KG1 (cell line): Measurements from ENCODE around the gene MAP3K4.

Source experiments
- DNase-seq: peaks from one replicate; lab custom pipeline; 2025; lab: John Stamatoyannopoulos, UW

Gene MAP3K4

GRCh38 chr6:160991406-160992060 is at the start of gene MAP3K4:
MAP3K4 (plus strand) TSS chr6:160991769; CDS start chr6:160991932, 163 bp downstream.
- DNase-seq, result peak; percentile 52

GRCh38 chr6:160943997-160944396 is 47.6 kb upstream of the MAP3K4 start:
- no peak for DNase-seq

- no peak for DNase-seq
Measured at GRCh38 chr6:160945516-160946177, 45.9 kb upstream of the MAP3K4 start.

GRCh38 chr6:160949531-160949930 is 42.0 kb upstream of the MAP3K4 start:
- no peak for DNase-seq

GRCh38 chr6:160950507-160950906 is 41.1 kb upstream of the MAP3K4 start:
- no peak for DNase-seq

- no peak for DNase-seq
Measured at GRCh38 chr6:160951187-160952030, 40.2 kb upstream of the MAP3K4 start.

- no peak for DNase-seq
Measured at GRCh38 chr6:160952633-160953281, 38.8 kb upstream of the MAP3K4 start.

- DNase-seq, result no peak
Measured at GRCh38 chr6:160955508-160956295, 35.9 kb upstream of the MAP3K4 start.

GRCh38 chr6:160956300-160957035 is 35.1 kb upstream of the MAP3K4 start:
- no peak for DNase-seq

GRCh38 chr6:160959726-160960435 is 31.7 kb upstream of the MAP3K4 start:
- no peak for DNase-seq

GRCh38 chr6:160960839-160961238 is 30.7 kb upstream of the MAP3K4 start:
- no peak for DNase-seq

- DNase-seq, result no peak
Measured at GRCh38 chr6:160962835-160963623, 28.5 kb upstream of the MAP3K4 start.

- DNase-seq, result no peak
Measured at GRCh38 chr6:160963651-160964050, 27.9 kb upstream of the MAP3K4 start.

GRCh38 chr6:160965893-160966292 is 25.7 kb upstream of the MAP3K4 start:
- DNase-seq, result no peak

GRCh38 chr6:160966493-160967229 is 24.9 kb upstream of the MAP3K4 start:
- no peak for DNase-seq

GRCh38 chr6:160967351-160967750 is 24.2 kb upstream of the MAP3K4 start:
- no peak for DNase-seq

GRCh38 chr6:160967833-160968232 is 23.7 kb upstream of the MAP3K4 start:
- DNase-seq, result no peak

GRCh38 chr6:160971171-160971570 is 20.4 kb upstream of the MAP3K4 start:
- no peak for DNase-seq

GRCh38 chr6:160972111-160972510 is 19.5 kb upstream of the MAP3K4 start:
- DNase-seq, result no peak
